WERI-Rb-1 (cell line): ENCODE results near the gene MTREX.

Experiments used
- DNase-seq: peaks from one replicate; pipeline ENCODE4 v3.0.0-alpha.2; 2020
- H3K27ac ChIP-seq: fragments of 250-450 bp; sonication (Bioruptor Pico); 2 replicates; pipeline ENCODE4 v1.5.1; 2020; ENCODE audit warnings: mild to moderate bottlenecking, moderate library complexity
- H3K27me3 ChIP-seq: fragments of 250-450 bp; sonication (Bioruptor Pico); 2 replicates; pipeline ENCODE4 v1.5.1; 2021; ENCODE audit warnings: mild to moderate bottlenecking, low read depth, moderate library complexity; ENCODE audit not compliant: insufficient read depth, severe bottlenecking
- H3K36me3 ChIP-seq: fragments of 250-450 bp; sonication (Bioruptor Pico); 2 replicates; pipeline ENCODE4 v1.5.1; 2020; ENCODE audit warnings: mild to moderate bottlenecking, moderate library complexity
- H3K4me3 ChIP-seq: 2 replicates; pipeline ENCODE4 v1.5.1; 2011; ENCODE audit warnings: low read depth, mild to moderate bottlenecking, control low read depth, low read length
- H3K9me3 ChIP-seq: fragments of 250-450 bp; sonication (Bioruptor Pico); 2 replicates; pipeline ENCODE4 v1.5.1; 2021; ENCODE audit warnings: mild to moderate bottlenecking, moderate library complexity; ENCODE audit not compliant: severe bottlenecking
- CTCF ChIP-seq: IDR thresholded peaks from 2 replicates; pipeline ENCODE4 v1.5.1; 2011; ENCODE audit warnings: low read depth, mild to moderate bottlenecking, control low read depth, inconsistent platforms, low read length

The MTREX gene

GRCh38 chr5:55441107-55441771, 133.4 kb downstream of the MTREX start:
- Histone ChIP-seq H3K4me3 (no peak overlapping the region), H3K36me3 (no peaks in the 10 kb centered on the region), H3K27ac (no peak overlapping the region), H3K27me3 (no peaks in the 10 kb centered on the region), H3K9me3 (no peaks in the 10 kb centered on the region)
- DNase-seq = no peak
- TF ChIP-seq CTCF = no peak

DNA sequence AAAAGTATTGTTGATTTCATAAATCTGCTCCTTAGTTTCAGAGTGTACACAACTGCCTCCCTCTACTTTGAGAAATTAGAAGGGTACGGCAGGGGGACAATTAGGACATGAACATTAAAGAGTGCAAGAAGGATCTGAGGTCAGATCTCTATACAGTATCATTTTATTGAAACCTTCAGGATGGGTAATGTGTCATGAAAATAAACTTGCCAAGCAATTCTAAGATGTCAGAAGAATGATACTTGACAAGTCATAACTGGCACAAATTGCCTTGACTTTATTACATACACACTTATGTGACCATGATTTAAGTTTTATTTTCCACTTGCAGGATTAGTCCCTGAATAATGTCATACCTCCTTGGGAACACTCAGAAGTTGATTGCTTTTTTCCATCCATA, 134.2 kb downstream of the MTREX start:
- no peaks in the 10 kb centered on the region for H3K27me3 ChIP-seq
- no peaks in the 10 kb centered on the region for H3K36me3 ChIP-seq
- DNase-seq = no peak
- H3K9me3 ChIP-seq = no peaks in the 10 kb centered on the region
- no peak for TF ChIP-seq CTCF
- H3K27ac ChIP-seq = no peak overlapping the region
- no peak overlapping the region for H3K4me3 ChIP-seq

- no peak for DNase-seq
- Histone ChIP-seq H3K4me3 (no peak overlapping the region), H3K9me3 (no peaks in the 10 kb centered on the region), H3K27me3 (no peaks in the 10 kb centered on the region), H3K27ac (no peak overlapping the region), H3K36me3 (no peaks in the 10 kb centered on the region)
- TF ChIP-seq CTCF = no peak
These were observed 138.0 kb downstream of the MTREX start for GRCh38 chr5:55445791-55446190.

- Histone ChIP-seq H3K9me3 (no peaks in the 10 kb centered on the region), H3K27me3 (no peaks in the 10 kb centered on the region), H3K27ac (no peak overlapping the region), H3K4me3 (no peak overlapping the region), H3K36me3 (no peaks in the 10 kb centered on the region)
- TF ChIP-seq CTCF = no peak
- no peak for DNase-seq
These were observed 139.0 kb downstream of the MTREX start for GRCh38 chr5:55446640-55447351.

- no peaks in the 10 kb centered on the region for H3K27me3 ChIP-seq
- no peak for TF ChIP-seq CTCF
- no peaks in the 10 kb centered on the region for H3K36me3 ChIP-seq
- no peaks in the 10 kb centered on the region for H3K9me3 ChIP-seq
- no peak overlapping the region for H3K27ac ChIP-seq
- H3K4me3 ChIP-seq = no peak overlapping the region
- DNase-seq = no peak
These were observed 142.4 kb downstream of the MTREX start for GRCh38 chr5:55450050-55450765.
